Gastroesophageal sphincter (tissue), 3 donors: ENCODE results near the gene LDLRAD4.

Experiments
- POLR2A ChIP-seq, 2 donors: fragments of 450-650 bp; IDR thresholded peaks; one replicate each; pipeline ENCODE4 v1.6.1; 2017; ENCODE audit warnings: antibody characterized with exemption in 2 of 2, mild to moderate bottlenecking in 2 of 2, moderate library complexity in 1 of 2
- POLR2AphosphoS5 ChIP-seq: sonication (generic); formaldehyde crosslinking; IDR thresholded peaks from one replicate; pipeline ENCODE4 v1.6.1; 2017; ENCODE audit warnings: antibody characterized with exemption
- TF ChIP-seq, protein P1 (sequence below), 4 experiments: fragments of 200-600 bp in 2 of 4; fragments of 450-650 bp in 2 of 4; sonication (generic) in 1 of 4; IDR thresholded peaks; one replicate each; pipeline ENCODE4 v1.5.1; 2017 to 2019; ENCODE audit warnings: antibody characterized with exemption in 4 of 4, mild to moderate bottlenecking in 2 of 4, moderate library complexity in 2 of 4

- TF ChIP-seq, protein P1, sequence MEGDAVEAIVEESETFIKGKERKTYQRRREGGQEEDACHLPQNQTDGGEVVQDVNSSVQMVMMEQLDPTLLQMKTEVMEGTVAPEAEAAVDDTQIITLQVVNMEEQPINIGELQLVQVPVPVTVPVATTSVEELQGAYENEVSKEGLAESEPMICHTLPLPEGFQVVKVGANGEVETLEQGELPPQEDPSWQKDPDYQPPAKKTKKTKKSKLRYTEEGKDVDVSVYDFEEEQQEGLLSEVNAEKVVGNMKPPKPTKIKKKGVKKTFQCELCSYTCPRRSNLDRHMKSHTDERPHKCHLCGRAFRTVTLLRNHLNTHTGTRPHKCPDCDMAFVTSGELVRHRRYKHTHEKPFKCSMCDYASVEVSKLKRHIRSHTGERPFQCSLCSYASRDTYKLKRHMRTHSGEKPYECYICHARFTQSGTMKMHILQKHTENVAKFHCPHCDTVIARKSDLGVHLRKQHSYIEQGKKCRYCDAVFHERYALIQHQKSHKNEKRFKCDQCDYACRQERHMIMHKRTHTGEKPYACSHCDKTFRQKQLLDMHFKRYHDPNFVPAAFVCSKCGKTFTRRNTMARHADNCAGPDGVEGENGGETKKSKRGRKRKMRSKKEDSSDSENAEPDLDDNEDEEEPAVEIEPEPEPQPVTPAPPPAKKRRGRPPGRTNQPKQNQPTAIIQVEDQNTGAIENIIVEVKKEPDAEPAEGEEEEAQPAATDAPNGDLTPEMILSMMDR (IDR thresholded peaks at IDR 0.05): no peak
- TF ChIP-seq POLR2A (IDR thresholded peaks at IDR 0.05) (no peak), POLR2AphosphoS5 (no peak)
Measured at GRCh38 chr18:13429016-13429415, 210.5 kb downstream of the LDLRAD4 start.
